Skin of body (tissue), 2 donors: ENCODE results near the gene RNLS. TPM values are rescaled to one million over a fixed set of nuclear protein-coding genes. Genes with fewer than 3 reads are reported as not detected.
A peak's percentile ranks its signal among the peaks of the same experiment; 100 is the strongest.
"Not testable (repeated sequence)": the region's sequence is repeated elsewhere in the genome, so short reads cannot be mapped to it uniquely, and the experiment has no call there.

Source experiments
- DNase-seq: peaks from one replicate; lab custom pipeline; 2025; lab: John Stamatoyannopoulos, UW
- total RNA-seq: library from RNA; depleted of rRNA; stranded (reverse); fragments of >200 nt; gene quantifications from one replicate; pipeline ENCODE4 v1.2.3, GENCODE V29; 2014

The RNLS gene
- total RNA-seq, 1 donor from 2014 or later: 6.5 TPM

DNA sequence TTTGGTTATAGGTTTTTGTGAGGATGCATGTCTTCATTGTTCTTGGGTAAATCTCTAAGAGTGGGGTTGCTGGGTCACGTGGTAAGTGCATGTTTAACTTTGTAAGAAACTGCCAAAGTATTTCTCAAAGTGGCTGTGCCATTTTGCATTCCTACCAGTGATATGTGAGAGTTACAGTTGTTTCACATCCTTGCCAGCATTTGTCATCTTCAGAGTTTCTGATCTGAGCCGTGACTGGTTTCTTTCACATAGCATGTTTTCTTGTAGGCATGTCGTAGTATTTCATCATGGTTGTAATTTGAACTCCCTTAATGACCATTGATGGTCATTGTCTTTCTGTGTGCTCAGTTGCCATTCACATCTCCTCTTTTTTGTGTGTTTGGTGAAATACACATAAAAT, 286.0 kb downstream of the RNLS start:
- DNase-seq: no peak

DNA sequence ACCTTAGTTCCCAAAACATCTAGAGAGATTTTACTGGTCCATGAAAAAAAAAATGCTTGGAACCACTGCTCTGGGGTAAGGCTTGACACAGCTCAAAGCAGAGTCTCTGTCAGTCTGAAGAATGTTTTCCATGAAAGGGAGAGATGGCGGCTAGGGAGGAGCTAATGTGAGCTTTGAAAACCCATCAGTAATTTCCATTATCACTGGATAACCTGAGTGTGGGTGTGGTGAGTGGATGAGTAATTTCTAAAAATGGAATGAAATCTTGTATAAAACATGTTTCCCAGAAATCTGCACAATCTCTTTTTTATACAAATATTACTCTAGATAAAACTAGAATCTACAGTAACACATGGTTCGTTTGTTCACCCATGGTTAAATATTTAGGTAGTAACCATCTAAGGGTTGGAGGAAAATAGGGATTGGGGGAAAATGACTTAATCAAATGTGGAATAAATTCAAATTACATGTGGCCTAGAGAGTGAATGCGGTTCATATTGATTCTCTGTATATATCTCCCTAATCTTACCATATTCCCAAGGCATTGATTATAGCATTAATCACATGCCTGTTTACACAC, 289.4 kb downstream of the RNLS start:
- no peak for DNase-seq

DNA sequence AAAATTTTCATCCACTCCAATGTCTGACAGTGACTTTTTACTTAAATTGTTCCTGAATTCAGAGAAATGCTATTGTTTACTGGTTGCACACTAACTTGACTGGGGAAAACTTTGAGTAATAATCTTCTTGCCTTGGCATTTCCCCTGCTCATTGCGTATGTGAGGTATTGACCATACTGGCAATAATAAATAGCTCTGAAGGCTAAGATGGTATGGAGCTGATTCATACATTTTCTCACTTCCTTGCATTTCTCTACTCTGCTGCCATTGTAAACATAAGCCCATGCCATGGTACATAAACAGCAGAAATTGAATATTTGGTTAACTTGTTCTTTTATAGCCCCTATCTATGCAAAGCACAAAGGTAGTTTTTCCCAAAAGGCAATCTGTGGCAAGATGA, 290.0 kb downstream of the RNLS start:
- DNase-seq: no peak

DNA sequence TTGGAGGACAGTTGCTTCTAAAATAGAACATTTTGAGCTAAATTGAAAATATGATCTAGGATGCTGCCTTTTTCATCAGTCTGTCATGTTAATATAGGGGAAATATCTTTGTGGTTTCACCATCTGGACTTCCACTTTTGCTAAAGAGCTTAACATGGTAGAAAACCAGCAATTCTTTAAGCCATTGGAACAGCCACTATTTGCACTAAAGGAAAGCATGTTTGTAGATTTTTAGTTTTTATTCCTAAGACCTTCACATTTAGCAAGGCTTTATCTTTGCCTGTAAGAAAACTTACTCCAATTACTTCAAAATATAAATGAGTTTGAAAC, 291.0 kb downstream of the RNLS start:
- DNase-seq: no peak

DNA sequence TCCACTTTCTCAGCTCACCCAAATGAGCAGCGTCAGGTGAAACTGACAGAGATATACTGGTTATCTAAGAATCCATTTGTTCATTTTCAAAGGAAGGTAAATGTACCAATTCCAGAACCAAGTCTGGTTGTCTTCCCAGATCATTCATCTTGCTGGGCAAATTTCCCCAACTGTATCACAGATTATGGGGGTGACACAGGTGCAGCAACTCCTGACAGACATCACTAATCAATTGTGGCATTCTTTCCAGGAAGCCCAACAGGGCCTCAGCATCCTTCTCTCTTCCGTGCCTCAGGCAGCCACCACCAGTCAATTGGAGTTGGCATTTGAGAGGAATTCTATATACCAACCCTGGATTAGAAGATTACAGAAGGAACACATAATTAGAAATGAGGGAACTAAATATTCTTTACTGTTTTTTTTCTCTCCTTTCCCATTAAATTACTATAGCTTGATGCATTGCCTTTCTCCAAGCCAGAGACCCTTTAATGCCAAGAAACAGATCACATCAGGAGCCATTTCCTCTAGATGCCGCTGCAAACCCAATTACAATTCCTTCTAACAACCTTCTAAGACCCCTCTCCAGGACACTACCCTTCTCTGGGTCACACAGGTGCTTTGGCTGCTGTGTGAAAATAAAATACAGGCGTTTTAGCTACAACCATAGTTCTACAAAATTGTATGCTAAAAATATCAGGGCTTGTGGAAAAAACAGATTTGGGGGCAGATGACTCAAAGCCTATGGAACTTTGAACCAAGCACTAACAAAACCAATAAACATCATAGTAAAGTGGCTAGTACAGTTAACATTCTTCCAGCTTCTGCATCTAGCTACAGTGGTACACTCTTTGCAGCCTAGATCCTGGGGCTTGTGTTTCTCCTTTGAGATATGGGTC, 291.6 kb downstream of the RNLS start:
- DNase-seq: no peak

DNA sequence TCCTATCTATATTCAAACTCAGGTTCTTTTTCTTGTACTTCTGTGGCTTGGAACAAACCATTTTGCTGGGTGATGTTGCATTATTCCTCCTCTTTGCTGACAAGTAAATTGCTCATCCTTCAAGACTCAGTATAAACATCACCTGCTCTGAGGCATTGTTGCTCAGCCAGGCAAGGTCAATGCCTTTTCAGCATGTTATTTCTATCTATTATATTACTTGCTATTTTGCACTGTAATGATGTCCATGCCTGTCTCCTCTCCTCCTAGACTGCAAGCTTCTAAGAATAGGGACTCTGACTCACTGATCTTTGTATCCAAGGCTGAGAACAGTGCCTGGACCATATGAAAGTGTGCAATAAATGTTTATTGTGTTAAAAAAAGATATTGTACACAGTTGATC, 293.8 kb downstream of the RNLS start:
- DNase-seq: no peak

DNA sequence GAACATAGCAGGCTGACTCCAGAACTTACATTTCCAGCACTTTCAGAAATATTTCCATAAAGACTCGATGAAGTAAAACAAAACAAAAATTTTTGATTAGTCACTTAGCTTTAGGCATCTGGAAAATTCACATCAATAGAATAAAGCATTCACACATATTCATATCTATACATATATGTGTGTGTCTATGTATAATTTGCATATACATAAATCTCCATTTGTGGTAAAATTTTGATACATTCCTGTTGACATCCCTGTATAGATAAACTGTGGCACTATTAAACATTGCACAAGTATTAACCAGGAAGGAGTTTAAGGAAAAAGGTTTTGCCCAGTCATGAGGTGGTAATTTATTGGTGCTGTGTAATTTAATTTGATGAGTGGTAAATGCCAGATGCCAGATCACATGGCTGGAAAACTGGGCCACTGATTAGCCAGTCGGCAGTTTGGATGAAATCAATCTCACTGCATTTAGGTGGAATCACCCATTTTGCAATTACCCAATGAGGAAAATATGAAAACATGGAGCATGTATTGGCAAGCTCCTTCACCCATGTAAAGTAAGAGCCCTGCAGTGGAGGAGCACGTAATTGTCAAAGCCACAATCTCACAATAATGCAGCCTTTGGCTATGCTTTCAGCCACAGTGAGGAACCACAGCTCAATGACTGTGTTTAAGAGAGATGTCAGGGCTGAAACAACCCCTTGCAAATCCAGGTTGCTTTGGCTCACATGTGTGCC, 294.6 kb downstream of the RNLS start:
- no peak for DNase-seq

DNA sequence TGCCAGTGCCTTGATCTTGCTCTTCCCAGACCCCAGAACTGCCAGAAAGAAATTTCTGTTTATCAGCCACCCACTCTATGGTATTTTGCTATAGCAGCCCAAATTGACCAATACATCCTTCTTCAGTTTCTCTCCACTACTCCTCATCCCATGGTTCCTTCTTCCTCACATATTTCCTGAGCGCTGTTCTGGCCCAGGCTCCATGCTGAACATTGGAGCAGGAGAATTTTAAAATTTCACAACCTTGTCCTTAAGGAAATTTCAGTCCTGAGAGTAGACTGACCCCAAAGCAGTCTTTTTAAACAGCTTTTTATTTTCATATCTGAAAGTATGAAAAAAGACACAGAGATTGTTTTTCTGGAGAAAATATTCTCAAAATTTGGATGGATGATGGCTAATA, 297.1 kb downstream of the RNLS start:
- DNase-seq: no peak

DNA sequence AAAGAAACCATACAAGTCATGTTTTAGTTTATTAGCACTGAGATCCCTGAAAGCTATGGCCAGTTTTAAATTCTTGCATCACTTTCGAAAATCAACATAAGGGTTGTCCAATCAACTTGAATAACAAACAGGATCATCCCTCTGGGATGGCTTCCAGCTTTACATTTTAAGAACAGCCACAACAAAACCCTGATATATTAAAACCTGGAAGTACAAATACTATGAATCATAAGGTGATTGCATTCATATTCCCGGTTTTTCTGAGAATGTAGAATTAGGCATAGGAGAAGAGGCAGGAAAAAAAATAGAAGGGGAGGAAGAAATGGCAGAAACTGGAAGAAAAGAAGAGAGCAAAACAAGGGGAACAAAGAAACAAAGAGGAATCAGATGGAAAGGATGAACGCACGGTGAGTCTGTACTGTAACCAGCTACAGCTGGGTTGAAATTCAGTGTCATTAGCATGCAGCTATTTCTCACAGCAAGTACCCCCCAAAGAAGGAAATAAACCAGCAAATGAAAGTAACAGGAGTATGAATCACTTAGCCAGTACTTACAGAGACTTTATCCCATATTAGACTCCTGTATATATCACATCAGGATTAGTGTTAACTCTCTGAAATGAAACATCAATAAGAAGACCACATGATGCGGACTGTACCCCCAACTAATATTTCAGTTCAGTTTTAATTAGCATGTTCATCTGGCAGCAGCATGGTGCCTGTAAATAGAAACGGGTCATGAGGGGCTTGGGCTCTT, 301.3 kb downstream of the RNLS start:
- peak; percentile 5 for DNase-seq

DNA sequence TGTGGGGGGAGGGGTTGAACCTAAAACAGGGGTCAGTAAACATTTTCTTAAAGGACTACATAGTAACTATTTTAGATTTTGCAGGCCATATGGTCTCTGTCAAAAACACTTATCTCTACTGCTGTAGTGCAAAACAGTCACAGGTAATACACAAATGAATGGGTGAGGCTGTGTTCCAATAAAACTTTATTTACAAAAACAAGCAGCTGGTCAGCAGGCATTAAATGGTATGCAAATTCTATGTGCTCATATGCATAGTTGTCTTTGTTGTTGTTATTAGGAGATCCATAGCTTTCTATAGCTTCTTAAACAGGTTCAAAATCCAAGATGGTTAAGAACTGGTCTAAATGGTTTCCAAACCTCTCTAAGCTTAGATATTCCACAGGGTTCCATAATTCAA, 302.6 kb downstream of the RNLS start:
- no peak for DNase-seq

DNA sequence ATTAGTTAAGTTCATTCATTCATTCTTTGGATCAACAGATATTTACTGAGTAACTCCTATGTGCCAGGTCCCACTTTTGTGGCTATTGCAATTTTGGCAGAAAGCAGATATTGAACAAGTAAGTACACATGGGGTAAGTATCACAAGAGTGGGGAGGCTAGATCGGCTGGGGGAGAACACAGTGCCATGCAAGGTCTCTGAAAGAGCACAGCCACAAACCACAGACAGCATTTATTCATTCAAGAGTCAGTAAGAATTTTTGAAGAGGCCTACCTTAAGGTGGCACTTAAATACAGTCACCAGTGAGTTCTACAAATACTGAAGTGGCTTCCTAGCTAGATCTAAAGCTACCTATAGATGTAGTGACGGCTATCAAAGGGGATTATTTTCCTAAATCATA, 304.2 kb downstream of the RNLS start:
- no peak for DNase-seq

DNA sequence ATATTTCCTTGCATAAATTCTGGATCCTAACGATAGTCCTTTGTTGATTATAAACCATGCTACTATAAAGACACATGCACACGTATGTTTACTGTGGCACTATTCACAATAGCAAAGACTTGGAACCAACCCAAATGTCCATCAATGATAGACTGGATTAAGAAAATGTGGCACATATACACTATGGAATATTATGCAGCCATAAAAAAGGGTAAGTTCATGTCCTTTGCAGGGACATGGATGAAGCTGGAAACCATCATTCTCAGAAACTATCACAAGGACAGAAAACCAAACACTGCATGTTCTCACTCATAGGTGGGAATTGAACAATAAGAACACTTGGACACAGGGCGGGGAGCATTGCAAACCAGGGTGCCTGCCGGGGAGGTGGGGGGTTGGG, 306.2 kb downstream of the RNLS start:
- DNase-seq: not testable (repeated sequence)

DNA sequence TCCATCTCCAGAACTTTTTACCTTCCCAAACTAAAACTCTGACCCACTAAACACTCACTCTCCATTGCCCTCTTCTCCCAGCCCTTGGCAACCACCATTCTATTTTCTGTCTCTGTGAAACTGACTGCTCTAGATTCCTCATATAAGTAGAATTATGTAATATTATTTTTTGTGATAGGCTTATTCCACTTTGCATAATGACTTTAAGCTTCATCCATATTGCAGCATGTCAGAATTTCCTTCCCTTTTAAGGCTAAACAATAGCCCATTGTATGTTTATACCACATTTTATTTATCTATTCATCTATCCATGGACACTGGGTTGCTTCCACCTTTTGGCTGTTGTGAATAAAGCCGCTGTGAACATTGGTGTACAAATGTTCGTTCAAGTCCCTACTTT, 308.8 kb downstream of the RNLS start:
- no peak for DNase-seq

DNA sequence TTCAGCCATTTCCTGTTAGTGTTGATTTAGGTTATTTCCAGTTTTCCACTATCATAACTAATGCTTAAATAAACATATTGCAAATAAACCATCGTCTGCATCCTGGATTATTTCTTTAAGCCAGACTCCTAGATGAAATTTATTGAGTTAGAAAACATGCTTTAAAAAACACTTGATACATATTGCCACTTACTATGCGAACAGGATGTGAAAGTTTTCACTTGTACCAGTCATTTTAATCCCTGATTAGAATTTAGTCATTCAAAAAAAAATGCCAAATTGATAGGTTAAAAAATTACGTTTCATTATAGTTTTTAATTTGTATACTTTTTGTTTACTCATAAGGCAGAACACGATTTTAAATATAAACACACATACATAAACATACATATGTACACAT, 309.6 kb downstream of the RNLS start:
- no peak for DNase-seq

DNA sequence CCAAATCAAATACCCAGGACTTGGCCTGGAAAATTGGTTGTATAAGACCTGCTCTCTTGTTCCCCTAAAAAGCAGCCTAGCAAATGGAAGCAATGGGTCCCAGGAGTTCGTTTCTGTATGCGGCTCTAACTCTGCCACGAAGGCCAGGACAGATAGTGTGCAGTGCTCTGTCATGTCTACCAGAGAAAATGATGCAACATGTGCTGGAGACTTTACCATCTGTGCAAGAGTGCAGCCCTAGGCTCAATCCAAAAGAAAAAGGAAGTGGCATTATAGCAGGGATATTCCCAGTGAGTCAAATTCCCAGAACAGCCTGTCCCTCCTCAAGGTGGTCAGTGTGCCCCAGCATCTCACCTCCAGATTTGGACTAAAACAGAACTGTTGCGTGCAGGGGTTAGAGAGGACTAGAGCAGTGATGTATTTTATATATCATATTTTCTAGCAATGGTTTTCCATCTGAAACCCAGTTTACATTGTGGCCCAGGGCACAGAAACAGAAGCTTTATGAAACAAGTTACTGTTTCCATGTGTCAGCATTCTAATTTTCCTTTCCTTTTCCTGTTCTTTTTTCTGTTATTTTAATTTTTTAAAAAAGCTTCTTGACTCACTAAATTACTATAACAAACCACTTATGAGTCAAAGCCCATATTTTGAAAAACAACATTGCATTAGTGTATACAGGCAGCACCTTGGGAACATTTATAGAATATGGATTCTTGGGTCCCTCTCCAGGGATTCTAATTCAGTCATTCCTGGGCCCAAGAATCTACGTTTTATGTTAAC, 311.2 kb downstream of the RNLS start:
- DNase-seq: no peak

DNA sequence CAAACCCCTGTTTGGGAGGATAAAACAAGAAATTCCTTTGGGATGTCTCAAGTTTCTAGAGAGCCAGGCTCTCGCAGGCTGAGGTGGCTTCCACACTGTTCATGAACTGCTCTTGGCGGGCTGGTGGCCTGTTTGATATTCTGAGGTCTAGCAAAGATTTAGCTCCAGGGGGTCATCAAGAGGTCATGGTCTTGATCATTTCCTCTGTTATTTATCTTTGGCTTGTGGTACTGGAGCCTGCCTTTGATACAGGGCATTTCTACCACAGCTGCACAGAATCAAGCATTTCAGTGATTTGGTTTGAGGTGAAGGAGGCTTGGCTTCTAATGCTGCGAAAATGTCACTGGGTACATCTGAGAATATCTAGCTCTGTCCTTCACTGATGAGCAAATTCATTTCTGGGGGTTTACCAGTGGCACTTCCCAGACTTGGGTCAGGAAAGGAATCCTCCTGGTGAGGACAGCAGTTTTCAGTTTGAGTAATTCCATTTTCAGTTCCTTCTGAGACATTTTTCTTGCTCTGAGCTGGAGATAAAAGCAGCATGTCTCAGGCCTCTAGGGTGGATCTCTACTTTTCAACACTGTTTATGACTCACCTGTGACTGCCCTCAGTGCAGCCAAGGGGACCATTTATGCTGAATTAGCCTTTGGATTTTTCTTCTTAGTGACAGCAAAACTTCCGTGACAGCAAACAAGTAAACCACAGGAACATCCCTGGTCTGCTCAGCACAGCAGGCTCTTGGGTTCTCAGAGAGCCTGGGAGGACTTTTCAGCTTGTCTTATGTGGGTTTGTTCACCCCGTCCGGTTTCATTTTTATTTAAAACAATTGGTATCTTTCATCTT, 312.0 kb downstream of the RNLS start:
- no peak for DNase-seq

DNA sequence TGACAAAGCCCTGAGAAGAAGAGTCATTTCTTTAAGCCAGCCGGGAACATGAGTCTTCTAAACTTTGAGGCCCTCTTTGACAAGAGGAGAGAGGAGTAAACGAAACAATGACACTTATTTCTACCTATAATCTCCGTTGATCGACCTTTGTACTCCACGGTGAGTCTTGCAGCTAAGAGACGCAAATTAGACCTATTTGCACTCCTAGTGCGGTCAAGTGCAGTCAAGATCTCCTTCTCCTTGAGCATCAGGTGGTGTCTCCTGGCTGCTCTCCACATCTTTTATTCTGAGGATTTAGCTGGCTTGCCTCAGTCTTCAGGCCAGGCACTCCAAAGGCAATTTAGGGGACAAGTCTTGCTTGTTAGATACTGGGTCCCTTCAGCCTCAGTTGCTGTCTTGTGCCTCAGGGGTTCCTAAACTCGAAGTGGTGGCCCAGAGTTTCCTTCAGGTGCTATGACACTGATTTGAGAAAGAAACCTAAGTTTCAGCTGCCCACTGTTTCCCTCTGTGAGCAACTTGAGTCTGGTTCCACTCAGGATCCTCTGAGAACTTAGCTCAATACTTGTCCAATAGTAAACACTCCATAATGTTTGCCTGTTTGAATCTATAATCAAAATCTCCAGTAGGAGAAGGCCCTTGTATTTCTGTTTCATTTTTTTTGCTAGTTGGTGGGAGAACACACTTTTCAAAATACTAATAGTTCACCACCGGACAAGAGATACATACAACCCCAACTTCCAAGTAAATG, 312.9 kb downstream of the RNLS start:
- no peak for DNase-seq

DNA sequence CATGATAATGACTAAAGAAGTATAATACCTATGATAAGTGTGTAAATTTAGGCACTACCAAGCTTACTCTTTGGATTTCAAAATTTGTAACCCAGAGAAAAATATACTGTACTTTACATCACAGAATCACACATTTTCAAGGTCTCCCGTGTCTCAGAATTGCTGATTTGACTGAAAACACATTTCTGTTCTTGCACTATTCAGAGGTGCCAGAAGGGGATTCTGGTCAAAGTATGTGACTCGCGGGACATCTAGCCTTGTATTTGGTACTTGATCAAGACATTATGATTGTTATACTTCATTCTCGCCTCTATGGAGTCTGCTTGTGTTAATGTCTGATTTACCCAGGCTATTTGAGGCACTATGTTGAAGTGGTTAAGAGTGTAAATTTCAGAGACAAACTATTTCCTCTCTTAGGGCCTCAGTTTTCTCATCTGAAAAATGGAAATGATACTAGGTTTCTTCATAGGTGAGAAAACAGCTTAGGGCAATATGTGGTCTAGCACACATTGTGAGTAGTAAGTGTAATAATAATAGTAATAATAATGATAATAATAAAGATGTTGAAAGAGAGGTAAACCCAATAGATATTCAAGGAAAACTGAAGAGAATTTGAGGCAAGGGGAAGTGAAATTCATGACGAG, 320.4 kb downstream of the RNLS start:
- no peak for DNase-seq

DNA sequence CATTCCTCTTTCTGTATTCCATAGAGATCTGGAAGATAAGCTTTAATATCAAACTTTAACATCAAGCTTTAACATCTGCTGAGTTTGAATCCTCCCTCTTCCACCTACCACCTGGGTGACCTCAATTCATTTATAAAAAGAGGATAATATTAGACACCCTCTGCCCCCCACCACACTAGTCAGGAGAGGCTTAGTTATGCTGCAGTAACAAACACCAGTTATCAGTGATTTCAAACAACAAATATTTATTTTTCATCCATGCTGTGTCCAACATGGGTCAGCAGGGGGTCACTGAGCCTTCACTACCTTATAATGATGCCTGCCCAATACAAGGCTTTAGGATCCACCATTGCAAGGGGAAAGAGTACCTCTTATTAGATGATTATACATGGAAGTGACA, 322.0 kb downstream of the RNLS start:
- no peak for DNase-seq
